Esophagus muscularis mucosa (tissue), 3 donors: ENCODE data around the gene ARNT2.

Source experiments
- CTCF ChIP-seq, 3 experiments: fragments of 200-600 bp in 2 of 3; fragments of 450-650 bp in 1 of 3; sonication (generic) in 2 of 3; IDR thresholded peaks; one replicate each; pipeline ENCODE4 v1.5.1; 2017 to 2019; ENCODE audit warnings: antibody characterized with exemption in 3 of 3, mild to moderate bottlenecking in 2 of 3, moderate library complexity in 1 of 3
- POLR2AphosphoS5 ChIP-seq, 2 donors: sonication (generic); formaldehyde crosslinking; IDR thresholded peaks; one replicate each; pipeline ENCODE4 v1.6.1; 2017; ENCODE audit warnings: antibody characterized with exemption in 2 of 2

- TF ChIP-seq POLR2AphosphoS5 (IDR thresholded peaks at IDR 0.05): no peak
- TF ChIP-seq CTCF (IDR thresholded peaks at IDR 0.05): no peak
These were observed 127.6 kb downstream of the ARNT2 start for GRCh38 chr15:80531796-80532195.
